HFF-Myc (cell line): ENCODE results near the gene TTC27.
A peak's percentile ranks its signal among the peaks of the same experiment; 100 is the strongest.

Experiments used
- DNase-seq: peaks from one replicate; pipeline ENCODE4 v3.0.0-alpha.2; 2011; ENCODE audit warnings: low read depth; ENCODE audit errors: extremely low read depth
- H3K4me3 ChIP-seq: replicated peaks from 2 replicates; pipeline ENCODE4 v1.5.1; 2011; ENCODE audit warnings: low read depth, mild to moderate bottlenecking, control low read depth, low read length
- CTCF ChIP-seq: IDR thresholded peaks from 2 replicates; pipeline ENCODE4 v1.5.1; 2012; ENCODE audit warnings: mild to moderate bottlenecking, low read depth, low read length, control low read depth; ENCODE audit errors: missing control alignments

TTC27 gene

GRCh38 chr2:32627814-32628579, at the start of gene TTC27:
TTC27 (plus strand) TSS chr2:32628050; CDS start chr2:32628293, 243 bp downstream.
- TF ChIP-seq CTCF: no peak
- peak; percentile 91 for DNase-seq
- peak within 1 kb of the TSS; percentile 98 for H3K4me3 ChIP-seq

DNA sequence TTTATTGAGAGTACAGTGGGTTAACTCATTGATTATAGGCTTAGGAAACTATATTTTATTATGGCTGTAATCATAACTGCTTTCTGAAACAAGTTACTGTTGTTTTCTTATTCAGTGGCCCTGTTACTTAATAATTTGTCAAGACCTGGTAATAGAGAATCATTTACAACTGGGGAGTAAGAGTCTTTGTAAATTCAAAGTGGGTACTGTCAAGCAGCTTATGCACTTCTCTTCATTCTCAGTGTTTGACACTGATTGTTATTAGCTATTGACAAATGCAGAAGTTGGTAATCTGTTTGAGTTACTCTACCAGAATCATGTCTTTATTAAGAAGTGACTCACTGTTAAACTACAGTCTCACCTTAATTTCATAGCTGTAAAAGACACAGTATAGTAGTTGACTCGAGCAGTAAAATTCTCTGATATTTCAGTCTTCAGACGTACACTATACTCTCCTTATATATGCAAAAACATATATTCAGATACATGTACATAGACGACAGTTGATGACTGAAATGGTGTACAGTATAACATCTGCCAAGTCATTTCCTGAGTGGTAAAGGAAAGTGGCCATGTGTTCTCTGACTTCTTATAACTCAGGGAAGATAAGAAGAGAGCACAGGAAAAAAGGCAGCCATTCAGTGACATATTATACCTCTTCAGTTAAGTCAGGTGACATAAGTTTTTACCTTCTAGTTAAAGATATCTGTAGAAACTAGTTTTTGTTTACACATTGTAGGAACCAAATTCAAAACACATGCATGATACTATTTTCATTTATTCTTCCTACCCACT, 36.0 kb upstream of the TTC27 start:
- no peak for DNase-seq
- TF ChIP-seq CTCF: no peak
- H3K4me3 ChIP-seq: no peak overlapping the region

GRCh38 chr2:32594573-32594972, 33.3 kb upstream of the TTC27 start:
- no peak for TF ChIP-seq CTCF
- DNase-seq: no peak
- H3K4me3 ChIP-seq: no peak overlapping the region

DNA sequence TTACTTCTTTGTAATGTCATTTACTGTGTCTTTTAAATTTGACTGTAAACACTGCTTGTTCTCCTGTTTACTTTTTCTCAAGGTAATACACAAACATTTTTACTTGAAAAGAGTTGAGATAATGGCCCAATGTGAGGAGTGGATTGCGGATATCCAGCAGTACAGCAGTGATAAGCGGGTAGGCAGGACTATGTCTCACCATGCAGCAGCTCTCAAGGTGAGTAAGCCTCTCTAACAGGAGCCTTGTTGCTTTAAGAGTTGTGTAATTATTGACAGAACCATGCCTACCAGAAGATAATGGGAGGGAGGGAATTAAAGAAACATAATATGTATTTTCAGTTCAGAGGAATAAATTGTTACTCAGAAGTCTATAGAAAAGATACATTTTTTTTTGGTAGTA, 16.5 kb upstream of the TTC27 start:
- H3K4me3 ChIP-seq: no peak overlapping the region
- no peak for DNase-seq
- TF ChIP-seq CTCF: no peak

GRCh38 chr2:32611771-32612170, 16.1 kb upstream of the TTC27 start:
- no peak for TF ChIP-seq CTCF
- no peak for DNase-seq
- H3K4me3 ChIP-seq: no peak overlapping the region

- DNase-seq: no peak
- TF ChIP-seq CTCF: no peak
- no peak overlapping the region for H3K4me3 ChIP-seq
Observed at GRCh38 chr2:32614084-32614483, 13.8 kb upstream of the TTC27 start.
